ENCODE measurements around the gene AADACL4.

- TF ChIP-seq CTCF (IDR thresholded peaks at IDR 0.05 in 8 of 11, conservative IDR thresholded peaks at IDR 0.05 in 3 of 11) (no peak), POLR2A (IDR thresholded peaks at IDR 0.05) (no peak), POLR2AphosphoS5 (IDR thresholded peaks at IDR 0.05) (no peak)
These were observed 944 bp downstream of the AADACL4 start for GRCh38 chr1:12644829-12645228.

Measured in spleen (tissue), 7 donors.